Hepatocyte (in vitro differentiated cells): ENCODE data around the gene MRPS22. TPM values are rescaled to one million over a fixed set of nuclear protein-coding genes. Genes with fewer than 3 reads are reported as not detected.

ENCODE experiments used
- DNase-seq: peaks from one replicate; pipeline ENCODE4 v3.0.0-alpha.2; 2016; ENCODE audit warnings: low spot score
- H2AFZ ChIP-seq: fragments of 200-600 bp; sonication (generic); 2 replicates; pipeline ENCODE4 v1.6.0; 2016; ENCODE audit warnings: antibody characterized with exemption, mild to moderate bottlenecking
- H3K27ac ChIP-seq: fragments of 200-600 bp; sonication (generic); 2 replicates; pipeline ENCODE4 v1.5.1; 2016; ENCODE audit warnings: mild to moderate bottlenecking
- H3K27me3 ChIP-seq: fragments of 200-600 bp; sonication (generic); 2 replicates; pipeline ENCODE4 v1.6.1; 2016
- H3K36me3 ChIP-seq: fragments of 200-600 bp; sonication (generic); replicated peaks from 2 replicates; pipeline ENCODE4 v1.5.1; 2016; ENCODE audit warnings: low read depth; ENCODE audit not compliant: insufficient read depth
- H3K4me1 ChIP-seq: fragments of 200-600 bp; sonication (generic); 2 replicates; pipeline ENCODE4 v1.5.1; 2016; ENCODE audit warnings: mild to moderate bottlenecking, moderate library complexity; ENCODE audit not compliant: insufficient read depth
- H3K4me2 ChIP-seq: fragments of 200-600 bp; sonication (generic); 2 replicates; pipeline ENCODE4 v1.6.0; 2016
- H3K4me3 ChIP-seq: fragments of 200-600 bp; sonication (generic); 2 replicates; pipeline ENCODE4 v1.5.1; 2016; ENCODE audit warnings: mild to moderate bottlenecking
- H3K79me2 ChIP-seq: fragments of 200-600 bp; sonication (generic); 2 replicates; pipeline ENCODE4 v1.6.0; 2017; ENCODE audit warnings: mild to moderate bottlenecking
- H3K9me2 ChIP-seq: fragments of 200-600 bp; sonication (generic); replicated peaks from 2 replicates; pipeline ENCODE4 v1.6.0; 2017; ENCODE audit warnings: mild to moderate bottlenecking; ENCODE audit not compliant: insufficient read depth
- H3K9me3 ChIP-seq: fragments of 200-600 bp; sonication (generic); 2 replicates; pipeline ENCODE4 v1.5.1; 2016; ENCODE audit warnings: low read depth, mild to moderate bottlenecking
- H4K20me1 ChIP-seq: fragments of 200-600 bp; sonication (generic); 2 replicates; pipeline ENCODE4 v1.6.0; 2016; ENCODE audit warnings: mild to moderate bottlenecking; ENCODE audit not compliant: insufficient read depth, poor library complexity, severe bottlenecking
- EZH2 ChIP-seq: fragments of 200-600 bp; sonication (generic); IDR thresholded peaks from 2 replicates; pipeline ENCODE4 v1.6.1; 2016; ENCODE audit warnings: antibody characterized with exemption, mild to moderate bottlenecking, borderline replicate concordance
- EZH2phosphoT487 ChIP-seq: fragments of 200-600 bp; sonication (generic); IDR thresholded peaks from one replicate; pipeline ENCODE4 v1.6.1; 2018; ENCODE audit warnings: antibody characterized with exemption, mild to moderate bottlenecking, low read depth, moderate library complexity; ENCODE audit not compliant: unreplicated experiment, severe bottlenecking
- WGBS: methylation state at CpG from one replicate; pipeline ENCODE4 v1.1.6; 2016; ENCODE audit warnings: low lambda C conversion rate; ENCODE audit errors: missing lambda C conversion rate; 5-methylcytosine and 5-hydroxymethylcytosine counted together
- polyA plus RNA-seq: library from polyadenylated mRNA; unstranded; fragments of >200 nt; fragmentation: Nextera tagmentation; extraction: Ambion mirVana; gene quantifications from 2 replicates; pipeline ENCODE4 v1.2.1, GENCODE V29; 2016
- total RNA-seq: library from RNA; depleted of rRNA; stranded (reverse); fragments of >200 nt; gene quantifications from 2 replicates; pipeline ENCODE4 v1.2.3, GENCODE V29; 2014
- TF ChIP-seq, protein P1 (sequence below): fragments of 200-600 bp; sonication (generic); IDR thresholded peaks from 2 replicates; pipeline ENCODE4 v1.5.1; 2016; ENCODE audit warnings: antibody characterized with exemption, mild to moderate bottlenecking; ENCODE audit not compliant: poor library complexity

Gene MRPS22
- total and polyA plus RNA-seq, 2 experiments from 2014 or later, result 55.1 to 75.7 TPM

DNA sequence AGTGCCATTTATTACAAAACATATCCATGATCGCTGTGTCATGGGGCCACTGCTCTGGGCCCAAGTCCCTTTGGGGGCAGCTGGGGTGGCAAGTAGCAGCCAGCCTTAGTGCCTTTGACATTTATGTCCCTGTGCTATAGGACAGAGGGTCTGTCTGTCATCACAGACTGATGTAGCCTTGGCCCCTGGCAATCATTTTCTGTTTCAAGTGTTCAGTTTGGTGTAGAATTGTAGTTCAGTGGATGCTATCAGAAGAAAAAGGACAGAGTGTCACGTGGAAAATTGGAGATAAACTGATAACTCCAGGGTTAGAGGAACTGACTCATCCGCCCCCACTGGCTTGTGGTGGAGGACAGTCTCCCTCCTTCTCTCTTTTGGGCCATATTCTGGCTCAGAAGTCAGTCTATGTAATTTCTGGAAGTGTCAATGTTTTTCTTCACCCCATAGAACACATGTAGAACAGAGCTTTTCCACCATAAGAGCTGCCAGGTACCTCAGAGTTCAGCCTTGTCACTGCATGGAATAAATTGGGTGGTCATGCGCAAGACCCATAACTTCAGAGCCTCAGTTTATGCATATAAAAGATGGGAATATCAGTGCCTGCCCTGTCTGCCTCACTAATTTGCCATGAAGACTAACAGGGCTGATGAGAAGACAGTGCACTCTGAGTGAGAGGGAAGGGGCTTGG lies 4.5 kb upstream of the MRPS22 start:
- Histone ChIP-seq H3K9me3 (no peaks in the 10 kb centered on the region), H3K27me3 (peaks cover 18% of the 10 kb centered on the region), H3K27ac (no peak overlapping the region), H3K36me3 (no peaks in the 10 kb centered on the region), H3K4me3 (no peak overlapping the region), H3K9me2 (no peaks in the 10 kb centered on the region), H4K20me1 (no peaks in the 10 kb centered on the region), H2AFZ (no peak overlapping the region), H3K4me1 (no peaks in the 10 kb centered on the region), H3K79me2 (peaks cover 2% of the 10 kb centered on the region), H3K4me2 (no peak overlapping the region)
- TF ChIP-seq EZH2phosphoT487, result no peak
- TF ChIP-seq, protein P1, sequence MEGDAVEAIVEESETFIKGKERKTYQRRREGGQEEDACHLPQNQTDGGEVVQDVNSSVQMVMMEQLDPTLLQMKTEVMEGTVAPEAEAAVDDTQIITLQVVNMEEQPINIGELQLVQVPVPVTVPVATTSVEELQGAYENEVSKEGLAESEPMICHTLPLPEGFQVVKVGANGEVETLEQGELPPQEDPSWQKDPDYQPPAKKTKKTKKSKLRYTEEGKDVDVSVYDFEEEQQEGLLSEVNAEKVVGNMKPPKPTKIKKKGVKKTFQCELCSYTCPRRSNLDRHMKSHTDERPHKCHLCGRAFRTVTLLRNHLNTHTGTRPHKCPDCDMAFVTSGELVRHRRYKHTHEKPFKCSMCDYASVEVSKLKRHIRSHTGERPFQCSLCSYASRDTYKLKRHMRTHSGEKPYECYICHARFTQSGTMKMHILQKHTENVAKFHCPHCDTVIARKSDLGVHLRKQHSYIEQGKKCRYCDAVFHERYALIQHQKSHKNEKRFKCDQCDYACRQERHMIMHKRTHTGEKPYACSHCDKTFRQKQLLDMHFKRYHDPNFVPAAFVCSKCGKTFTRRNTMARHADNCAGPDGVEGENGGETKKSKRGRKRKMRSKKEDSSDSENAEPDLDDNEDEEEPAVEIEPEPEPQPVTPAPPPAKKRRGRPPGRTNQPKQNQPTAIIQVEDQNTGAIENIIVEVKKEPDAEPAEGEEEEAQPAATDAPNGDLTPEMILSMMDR, result no peak
- no peak for TF ChIP-seq EZH2
- no peak for DNase-seq
- WGBS, result 61% methylated on average over 4 of the region's 4 CpGs

DNA sequence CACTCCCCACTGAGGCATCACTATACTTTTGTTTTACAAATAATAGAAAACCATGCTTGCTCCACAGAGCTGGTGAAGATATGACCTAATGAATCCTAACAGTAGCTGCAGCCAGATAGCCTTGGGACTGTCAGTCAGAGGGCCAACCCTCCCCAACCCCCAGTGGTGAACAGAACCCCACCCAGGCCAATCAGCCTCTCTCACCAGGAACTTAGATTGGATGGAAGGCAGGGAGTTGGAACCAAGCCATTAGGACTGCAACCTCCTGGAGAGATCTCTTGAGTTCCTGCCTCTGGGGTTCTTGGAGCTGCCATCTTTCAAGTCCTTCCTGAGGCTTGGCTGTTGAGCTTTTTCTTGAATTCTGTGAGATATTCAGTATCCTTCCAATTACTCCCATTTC lies 3.0 kb upstream of the MRPS22 start:
- DNase-seq, result no peak
- TF ChIP-seq, protein P1, result no peak
- no peak overlapping the region for H3K4me3 ChIP-seq
- H3K4me1 ChIP-seq, result peaks cover 11% of the 10 kb centered on the region
- H4K20me1 ChIP-seq, result no peaks in the 10 kb centered on the region
- H3K9me2 ChIP-seq, result no peaks in the 10 kb centered on the region
- no peak overlapping the region for H2AFZ ChIP-seq
- H3K36me3 ChIP-seq, result no peaks in the 10 kb centered on the region
- no peak overlapping the region for H3K27ac ChIP-seq
- peaks cover 16% of the 10 kb centered on the region for H3K79me2 ChIP-seq
- H3K27me3 ChIP-seq, result peaks cover 18% of the 10 kb centered on the region
- no peaks in the 10 kb centered on the region for H3K9me3 ChIP-seq
- no peak overlapping the region for H3K4me2 ChIP-seq

DNA sequence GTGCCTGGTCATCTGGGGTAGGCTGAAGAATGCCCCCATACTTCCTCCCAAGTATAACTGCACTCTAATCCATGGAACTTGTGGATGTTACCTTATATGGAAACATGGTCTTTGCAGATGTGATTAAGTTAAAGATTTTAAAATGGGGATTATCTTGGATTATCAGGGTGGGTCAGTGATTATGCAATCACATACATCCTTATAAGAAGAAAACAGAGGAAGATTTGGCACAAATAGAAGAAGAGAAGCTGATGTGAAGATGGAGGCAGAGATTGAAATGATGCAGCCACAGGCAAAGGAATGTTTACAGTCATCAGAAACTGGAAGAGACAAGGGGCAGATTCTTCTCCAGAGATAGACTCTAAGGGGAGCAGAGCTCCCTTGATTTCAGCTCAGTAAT lies 1.8 kb upstream of the MRPS22 start:
- peaks cover 11% of the 10 kb centered on the region for H3K4me1 ChIP-seq
- H3K79me2 ChIP-seq, result peaks cover 29% of the 10 kb centered on the region
- no peaks in the 10 kb centered on the region for H3K9me3 ChIP-seq
- DNase-seq, result no peak
- peaks cover 17% of the 10 kb centered on the region for H3K27me3 ChIP-seq
- no peaks in the 10 kb centered on the region for H4K20me1 ChIP-seq
- H3K36me3 ChIP-seq, result no peaks in the 10 kb centered on the region
- H3K9me2 ChIP-seq, result no peaks in the 10 kb centered on the region
- no peak overlapping the region for H3K27ac ChIP-seq
- TF ChIP-seq EZH2phosphoT487 (no peak), EZH2 (no peak)
- TF ChIP-seq, protein P1, result no peak
- H3K4me3 ChIP-seq, result no peak overlapping the region
- H2AFZ ChIP-seq, result no peak overlapping the region
- H3K4me2 ChIP-seq, result no peak overlapping the region

DNA sequence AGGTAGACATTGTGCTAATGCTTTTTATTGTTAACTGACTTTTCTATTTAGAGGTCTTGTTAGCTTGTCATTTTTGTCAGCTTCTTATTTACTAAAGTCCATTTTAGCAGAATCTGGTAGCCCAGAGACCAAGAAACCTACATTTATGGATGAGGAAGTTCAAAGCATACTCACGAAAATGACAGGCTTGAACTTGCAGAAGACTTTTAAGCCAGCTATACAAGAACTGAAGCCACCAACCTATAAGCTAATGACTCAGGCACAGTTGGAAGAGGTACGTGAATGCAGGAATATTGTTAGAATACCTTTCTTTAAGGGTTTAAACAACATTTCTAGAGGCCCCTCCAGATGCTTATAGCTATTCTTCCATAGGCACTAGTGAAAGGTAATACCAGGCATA lies 3.0 kb downstream of the MRPS22 start:
- TF ChIP-seq, protein P1, result no peak
- no peak for TF ChIP-seq EZH2phosphoT487
- TF ChIP-seq EZH2, result no peak
- H3K27ac ChIP-seq, result no peak overlapping the region
- no peaks in the 10 kb centered on the region for H3K9me3 ChIP-seq
- no peak overlapping the region for H3K4me3 ChIP-seq
- 91% methylated on average over 2 of the region's 2 CpGs for WGBS
- peaks cover 36% of the 10 kb centered on the region for H3K79me2 ChIP-seq
- no peak overlapping the region for H2AFZ ChIP-seq
- peaks cover 11% of the 10 kb centered on the region for H3K4me1 ChIP-seq
- H3K9me2 ChIP-seq, result no peaks in the 10 kb centered on the region
- H4K20me1 ChIP-seq, result no peaks in the 10 kb centered on the region
- DNase-seq, result no peak
- H3K27me3 ChIP-seq, result no peaks in the 10 kb centered on the region
- no peak overlapping the region for H3K4me2 ChIP-seq
- peaks cover 2% of the 10 kb centered on the region for H3K36me3 ChIP-seq
